GM12873 (cell line): Measurements from ENCODE around the gene FAM131C.

Experiments used
- TF ChIP-seq, protein P1 (sequence below): IDR thresholded peaks from 2 replicates; pipeline ENCODE4 v1.5.1; 2012; ENCODE audit warnings: low read depth, mild to moderate bottlenecking, moderate library complexity, low read length, control low read depth; ENCODE audit not compliant: insufficient read depth; ENCODE audit errors: missing control alignments

The FAM131C gene

DNA sequence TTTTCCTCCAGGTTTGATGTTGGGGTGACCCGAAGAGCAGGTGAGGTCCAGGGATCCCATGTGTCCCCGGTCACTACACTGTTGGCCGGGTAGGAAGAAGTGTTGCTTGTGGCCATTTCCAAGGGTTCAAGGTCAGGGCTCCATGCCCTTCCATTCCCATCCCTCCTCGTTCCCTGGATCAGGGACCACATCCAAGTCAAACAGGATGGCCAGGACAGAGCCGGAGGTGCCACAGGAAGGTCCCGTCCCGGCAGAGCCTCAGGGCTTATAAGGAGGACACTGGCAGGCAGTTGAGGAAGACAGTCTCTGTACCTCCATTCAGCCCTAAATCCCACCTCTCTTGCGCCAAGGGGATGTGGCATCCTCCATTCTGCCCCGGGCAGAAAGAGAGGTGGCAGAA, 22.0 kb upstream of the FAM131C start:
- TF ChIP-seq, protein P1, sequence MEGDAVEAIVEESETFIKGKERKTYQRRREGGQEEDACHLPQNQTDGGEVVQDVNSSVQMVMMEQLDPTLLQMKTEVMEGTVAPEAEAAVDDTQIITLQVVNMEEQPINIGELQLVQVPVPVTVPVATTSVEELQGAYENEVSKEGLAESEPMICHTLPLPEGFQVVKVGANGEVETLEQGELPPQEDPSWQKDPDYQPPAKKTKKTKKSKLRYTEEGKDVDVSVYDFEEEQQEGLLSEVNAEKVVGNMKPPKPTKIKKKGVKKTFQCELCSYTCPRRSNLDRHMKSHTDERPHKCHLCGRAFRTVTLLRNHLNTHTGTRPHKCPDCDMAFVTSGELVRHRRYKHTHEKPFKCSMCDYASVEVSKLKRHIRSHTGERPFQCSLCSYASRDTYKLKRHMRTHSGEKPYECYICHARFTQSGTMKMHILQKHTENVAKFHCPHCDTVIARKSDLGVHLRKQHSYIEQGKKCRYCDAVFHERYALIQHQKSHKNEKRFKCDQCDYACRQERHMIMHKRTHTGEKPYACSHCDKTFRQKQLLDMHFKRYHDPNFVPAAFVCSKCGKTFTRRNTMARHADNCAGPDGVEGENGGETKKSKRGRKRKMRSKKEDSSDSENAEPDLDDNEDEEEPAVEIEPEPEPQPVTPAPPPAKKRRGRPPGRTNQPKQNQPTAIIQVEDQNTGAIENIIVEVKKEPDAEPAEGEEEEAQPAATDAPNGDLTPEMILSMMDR = no peak

DNA sequence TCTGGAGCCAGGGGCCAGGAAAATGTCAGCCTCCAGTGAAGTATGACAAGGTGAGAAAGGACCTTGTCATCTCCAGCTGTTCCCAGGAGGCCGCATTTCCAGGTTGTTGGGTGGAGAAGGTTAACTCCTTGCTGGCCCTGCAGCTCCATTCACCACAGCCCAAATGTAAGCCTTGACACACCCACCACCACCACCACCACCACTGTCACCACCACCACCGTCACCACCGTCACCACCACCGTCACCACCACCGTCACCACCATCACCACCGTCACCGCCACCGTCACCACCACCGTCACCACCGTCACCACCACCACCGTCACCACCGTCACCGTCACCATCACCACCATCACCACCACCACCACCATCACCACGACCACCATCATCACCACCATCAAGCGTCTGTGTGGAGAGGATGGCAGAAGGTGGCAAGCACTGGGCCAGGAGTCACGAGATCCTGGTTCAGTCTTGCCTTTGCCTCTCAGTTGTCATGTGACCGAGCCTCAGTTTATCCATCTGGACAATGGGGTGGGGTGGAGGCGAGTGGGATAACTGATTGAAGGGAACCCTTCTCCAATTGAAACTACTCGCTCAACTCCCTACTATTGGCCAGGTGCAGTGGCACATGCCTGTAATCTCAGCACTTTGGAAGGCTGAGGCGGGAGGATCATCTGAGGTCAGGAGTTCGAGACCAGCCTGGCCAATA, 21.2 kb upstream of the FAM131C start:
- TF ChIP-seq, protein P1 = no peak

DNA sequence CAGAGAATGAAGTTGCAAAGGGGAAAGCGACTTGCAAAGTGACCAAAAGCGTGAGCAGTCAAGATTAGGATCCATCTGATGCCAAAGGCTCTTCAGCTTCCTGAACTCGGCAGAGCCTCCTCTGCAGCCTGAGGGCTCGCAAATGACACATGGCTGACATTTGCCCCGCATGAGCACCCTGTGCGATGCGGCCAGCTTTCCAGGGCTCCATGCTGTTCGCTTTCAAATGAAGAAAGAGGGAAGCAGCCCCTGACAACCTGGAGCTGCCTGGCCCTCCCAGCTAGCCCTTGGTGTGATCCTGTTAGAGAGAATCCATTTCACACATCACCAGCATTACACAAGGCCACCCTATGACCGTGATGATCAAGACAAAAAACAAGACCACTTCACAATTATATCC, 20.2 kb upstream of the FAM131C start:
- TF ChIP-seq, protein P1 = no peak

DNA sequence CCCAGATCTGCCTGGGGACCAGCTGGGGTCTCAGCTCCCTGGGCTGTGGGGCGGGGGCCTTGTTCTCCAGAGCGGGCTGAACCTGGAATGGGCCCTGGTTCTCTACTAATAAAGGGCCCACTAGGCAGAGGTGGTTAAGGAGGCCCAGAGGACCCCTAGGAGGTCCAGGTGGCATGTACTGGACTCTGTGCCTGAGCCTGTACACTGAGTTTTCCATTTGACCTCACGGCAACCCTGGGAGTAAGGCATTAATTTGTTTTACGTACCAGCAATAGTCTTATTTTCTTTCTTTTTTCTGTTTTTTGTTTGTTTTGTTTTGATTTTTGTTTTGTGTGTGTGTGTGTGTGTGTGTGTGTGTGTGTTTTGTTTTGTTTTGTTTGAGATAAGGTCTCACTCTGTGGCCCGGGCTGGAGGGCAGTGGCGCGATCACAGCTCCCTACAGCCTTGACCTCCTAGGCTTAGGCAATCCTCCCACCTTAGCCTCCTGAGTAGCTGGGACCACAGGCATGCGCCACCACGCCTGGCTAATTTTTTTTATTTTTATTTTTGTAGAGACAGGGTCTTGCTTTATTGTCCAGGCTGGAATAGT, 19.6 kb upstream of the FAM131C start:
- TF ChIP-seq, protein P1 = no peak

DNA sequence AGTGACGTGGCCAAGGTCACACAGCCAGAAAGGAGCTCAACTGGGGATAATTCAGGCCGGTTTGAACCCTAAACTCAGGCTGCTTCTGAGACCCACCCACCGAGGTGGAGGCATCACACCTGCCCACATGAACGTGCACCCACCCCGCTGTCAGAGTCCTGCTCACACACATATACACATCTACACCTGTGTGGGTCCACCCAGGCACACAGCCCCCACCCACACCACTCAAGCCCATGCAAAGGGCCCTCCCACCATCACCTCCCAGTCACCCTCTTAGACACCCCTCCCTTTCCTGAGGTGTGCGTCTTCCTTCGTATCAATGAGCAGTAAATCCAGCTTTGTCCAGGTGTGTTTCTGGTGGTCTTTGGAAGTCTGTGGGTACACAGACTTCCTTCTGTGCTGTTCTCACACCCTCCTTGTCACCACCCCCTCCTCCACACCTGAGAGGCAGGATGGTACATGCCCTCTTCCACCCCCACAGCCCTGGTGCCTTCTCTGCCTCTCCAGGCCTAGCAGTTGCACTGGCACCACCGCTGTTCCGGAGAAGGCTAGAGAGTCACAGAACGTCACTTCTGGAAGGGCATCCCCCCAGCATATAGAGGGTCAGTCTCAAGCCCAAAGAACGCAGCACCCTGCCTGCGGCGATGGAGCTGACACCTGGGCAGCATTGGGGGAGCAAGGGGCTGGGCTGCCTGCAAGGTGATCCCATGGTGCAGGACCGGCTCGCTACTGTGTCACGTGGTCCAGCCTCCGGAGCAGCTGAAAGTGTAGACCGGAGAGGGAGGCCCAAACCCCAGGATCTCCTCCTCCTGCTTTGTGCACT, 18.9 kb upstream of the FAM131C start:
- TF ChIP-seq, protein P1 = no peak

DNA sequence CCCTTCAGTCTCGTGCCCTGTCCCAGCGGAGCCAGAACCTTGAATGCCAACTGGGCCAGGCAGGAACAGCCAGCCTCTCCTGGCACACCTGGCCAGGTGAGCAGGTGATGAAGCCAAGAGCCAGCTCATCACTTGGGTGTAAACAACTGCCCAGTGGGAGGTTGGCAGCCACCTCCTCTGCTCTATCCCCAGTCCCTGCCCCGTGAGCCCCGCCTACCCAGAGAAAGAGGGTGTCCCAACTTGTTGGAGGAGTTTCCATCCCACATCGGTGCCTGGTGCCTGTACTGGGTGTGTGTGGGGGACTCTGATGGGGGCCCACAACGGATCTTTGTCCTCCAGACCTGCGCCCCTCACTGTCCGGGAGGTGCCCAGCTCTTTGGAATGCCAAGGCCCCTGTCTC, 17.8 kb upstream of the FAM131C start:
- TF ChIP-seq, protein P1 = no peak
